ENCODE measurements around the gene IL36A.

Gene IL36A

DNA sequence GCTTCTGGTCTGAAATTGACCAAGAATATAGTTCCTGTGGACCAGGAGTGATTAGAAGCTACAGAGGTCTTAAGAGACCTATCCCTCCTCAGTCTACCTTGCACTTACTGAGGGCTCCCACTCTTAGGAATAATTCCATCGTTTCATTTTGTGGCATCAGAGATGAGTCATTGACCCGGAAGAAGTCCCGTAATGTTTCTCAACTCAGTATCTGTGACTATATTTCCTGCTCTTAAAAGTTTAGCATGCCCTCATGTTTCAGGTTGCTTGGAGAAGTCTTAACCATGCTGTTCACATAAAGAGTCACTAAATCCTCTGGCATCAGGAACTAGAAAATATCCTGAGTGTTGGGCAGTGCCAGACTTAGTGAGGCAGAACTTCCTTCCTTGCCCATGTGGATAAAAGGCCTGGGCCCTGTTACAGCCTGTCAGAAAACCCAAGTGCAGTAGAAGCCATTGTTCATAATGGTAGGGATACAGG is at the start of gene IL36A:
TSS of gene IL36A (plus strand) at position 430 of the 480 bp plus-strand sequence. CDS start 413 bp downstream, outside the sequence.
- no peak for DNase-seq

GRCh38 chr2:112957511-112957910 is 47.7 kb upstream of the IL36A start:
- DNase-seq, result no peak

DNA sequence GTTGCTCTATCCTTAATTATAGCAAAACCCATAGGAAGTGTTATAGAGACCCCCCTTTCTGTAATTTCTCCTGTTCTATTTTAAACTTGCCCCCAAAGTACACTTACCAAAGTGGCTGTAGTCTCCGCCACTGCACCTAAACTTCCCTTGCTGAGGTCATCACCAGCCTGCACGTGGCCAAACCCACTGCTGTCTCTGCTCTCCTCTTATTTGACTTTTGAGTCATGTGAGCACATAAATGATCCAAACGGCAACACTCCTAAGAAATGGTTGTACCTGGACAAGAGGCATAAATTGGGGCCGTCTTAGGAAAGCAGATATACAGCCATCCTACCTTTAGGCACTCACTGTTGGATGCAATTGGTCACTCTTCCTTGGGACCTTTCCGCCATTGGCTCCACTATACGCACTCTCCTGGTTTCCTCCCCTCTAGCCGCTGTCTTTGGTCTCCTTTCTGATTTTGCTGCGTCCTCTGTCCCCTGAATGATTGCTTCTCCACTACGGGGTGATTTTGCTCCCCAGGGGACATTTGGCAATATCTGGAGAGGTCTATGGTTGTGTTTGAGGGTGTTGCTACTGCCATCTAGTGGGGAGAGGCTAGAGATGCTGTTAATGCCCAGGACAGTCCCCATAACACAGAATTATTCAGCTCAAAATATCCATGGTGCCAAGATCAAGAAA is 46.7 kb upstream of the IL36A start:
- DNase-seq, result peak in 1 of 4 experiments; percentile 8

DNA sequence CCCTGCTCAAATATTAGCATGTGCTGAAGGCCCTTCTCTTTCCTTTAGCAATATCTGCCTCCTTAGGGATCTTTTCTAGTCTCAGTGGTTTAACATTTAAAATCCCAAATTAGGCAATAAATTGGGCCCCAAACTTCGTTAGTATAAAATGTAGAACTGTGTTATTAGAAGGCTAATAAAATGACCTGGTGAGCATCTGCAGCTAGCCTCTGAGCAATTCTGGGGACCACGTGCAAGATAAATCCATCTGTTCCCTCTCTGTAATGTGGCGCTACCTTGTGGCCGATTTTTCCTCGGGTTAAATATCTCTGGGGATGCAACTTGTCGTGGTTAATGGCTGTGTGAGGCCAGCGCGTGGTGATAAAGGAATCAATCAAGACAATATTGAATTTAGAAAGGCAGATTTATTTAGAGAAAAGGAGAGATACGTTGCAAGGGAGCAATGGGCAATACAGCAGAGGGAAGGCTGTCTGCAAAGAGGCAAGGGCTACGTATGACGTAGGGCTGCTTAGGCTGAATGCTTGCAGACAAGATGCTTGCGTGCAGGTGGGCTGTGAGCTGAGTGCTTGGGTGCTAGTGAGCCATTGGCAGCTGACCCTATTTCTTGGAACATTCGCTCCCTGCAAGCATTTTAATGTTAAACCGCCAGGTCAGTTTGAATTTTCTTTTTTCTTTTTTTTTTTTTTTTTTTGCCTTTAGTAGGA is 46.0 kb upstream of the IL36A start:
- no peak for DNase-seq

DNA sequence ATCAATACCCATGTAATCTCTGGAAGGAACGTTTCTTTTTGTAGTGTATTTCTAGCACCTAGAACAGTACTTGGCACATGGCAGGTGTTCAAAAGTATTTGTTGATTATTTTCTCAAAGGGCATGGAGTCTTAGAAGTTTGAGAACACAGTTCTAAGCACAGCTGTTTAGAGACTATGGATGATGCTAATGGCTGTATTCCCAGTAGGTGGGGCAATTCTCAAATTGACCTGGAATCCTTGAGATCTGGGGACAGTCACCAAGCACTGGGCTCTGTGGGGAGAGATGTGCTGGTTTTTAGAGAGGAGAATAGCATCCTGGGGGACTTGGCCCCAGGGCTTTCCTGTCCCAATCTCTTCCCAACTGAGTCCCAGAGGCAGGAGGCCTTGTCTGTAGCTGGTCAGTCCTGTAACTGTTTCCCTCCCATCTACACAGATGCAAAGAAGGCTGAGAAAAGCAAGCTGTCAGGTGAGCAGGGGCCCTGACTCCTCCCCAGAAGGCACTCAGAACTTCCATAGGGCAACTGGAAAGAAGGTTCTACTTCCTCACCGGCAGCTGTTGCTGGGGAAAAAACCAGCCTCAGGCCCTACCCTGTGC is 44.9 kb upstream of the IL36A start:
- no peak for DNase-seq

GRCh38 chr2:112962308-112963175 is 42.7 kb upstream of the IL36A start:
- DNase-seq, result no peak

DNA sequence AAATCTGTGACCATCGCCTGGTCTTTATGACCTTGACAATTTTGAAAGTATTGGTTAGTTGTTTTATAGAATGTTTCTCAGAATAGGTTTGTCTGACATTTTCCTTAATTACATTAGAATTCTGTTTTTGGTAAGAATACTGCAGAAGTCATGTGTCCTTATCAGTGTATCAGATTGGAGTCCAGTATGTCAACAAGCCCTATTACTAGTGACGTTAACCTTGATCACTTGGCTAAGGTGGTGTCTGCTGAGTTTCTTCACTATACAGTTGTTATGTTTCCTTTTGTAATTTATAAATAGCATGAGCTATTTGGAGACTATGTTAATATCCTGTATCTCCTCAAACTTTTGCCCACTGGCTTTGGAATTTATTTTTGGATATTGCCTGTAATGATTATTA is 38.2 kb upstream of the IL36A start:
- no peak for DNase-seq

GRCh38 chr2:112972423-112973086 is 32.7 kb upstream of the IL36A start:
- DNase-seq, result no peak

DNA sequence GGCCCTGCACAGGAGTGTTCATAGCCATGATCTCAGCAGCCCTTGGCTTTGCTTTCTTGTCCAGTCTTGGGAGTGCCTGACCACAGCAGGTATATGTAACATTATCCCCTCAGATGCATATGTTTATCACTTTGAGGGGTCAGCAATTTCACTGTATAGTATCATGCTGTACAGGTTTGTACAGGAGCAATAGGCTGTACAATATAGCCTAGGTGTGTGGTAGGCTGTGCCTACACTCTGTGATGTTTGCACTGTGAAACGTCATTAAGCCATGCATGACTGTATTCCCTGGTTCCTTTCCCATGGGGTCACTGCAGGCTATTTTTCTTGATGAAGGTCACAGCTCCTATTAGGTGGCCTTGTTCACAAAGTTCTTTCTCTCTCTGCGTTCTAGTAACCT is 32.1 kb upstream of the IL36A start:
- DNase-seq, result no peak

DNA sequence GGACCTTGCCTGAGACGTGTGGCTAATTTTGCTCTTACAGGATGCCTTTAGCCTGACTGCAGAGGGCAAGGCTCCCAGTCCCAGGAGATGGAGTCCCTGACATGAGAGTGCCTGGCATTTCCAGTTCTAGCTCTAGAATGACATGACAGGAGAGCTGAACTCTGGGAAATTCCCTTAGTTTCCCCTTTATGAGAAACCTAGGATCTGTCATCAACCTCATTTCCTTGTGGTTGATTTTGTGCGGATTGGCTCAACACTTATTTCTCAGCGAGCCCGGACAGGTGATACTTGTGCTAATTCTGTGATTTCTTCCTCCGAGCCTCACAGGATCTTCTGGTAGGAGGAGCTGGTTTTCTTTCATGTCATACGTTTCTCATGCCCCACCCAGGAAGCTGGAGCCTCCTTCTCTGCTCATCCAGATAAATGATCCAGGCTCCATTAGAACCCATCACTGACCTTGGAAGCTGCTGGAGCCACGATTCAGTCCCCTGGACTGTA is 27.7 kb upstream of the IL36A start, which contains the start of gene IL36G:
TSS of gene IL36G (plus strand) at position 448 of the 498 bp plus-strand sequence. CDS start 633 bp downstream, outside the sequence.
- no peak for DNase-seq

- no peak for DNase-seq
Observed at GRCh38 chr2:112979731-112980130, 25.5 kb upstream of the IL36A start.

GRCh38 chr2:112980537-112980936 is 24.7 kb upstream of the IL36A start:
- no peak for DNase-seq

DNA sequence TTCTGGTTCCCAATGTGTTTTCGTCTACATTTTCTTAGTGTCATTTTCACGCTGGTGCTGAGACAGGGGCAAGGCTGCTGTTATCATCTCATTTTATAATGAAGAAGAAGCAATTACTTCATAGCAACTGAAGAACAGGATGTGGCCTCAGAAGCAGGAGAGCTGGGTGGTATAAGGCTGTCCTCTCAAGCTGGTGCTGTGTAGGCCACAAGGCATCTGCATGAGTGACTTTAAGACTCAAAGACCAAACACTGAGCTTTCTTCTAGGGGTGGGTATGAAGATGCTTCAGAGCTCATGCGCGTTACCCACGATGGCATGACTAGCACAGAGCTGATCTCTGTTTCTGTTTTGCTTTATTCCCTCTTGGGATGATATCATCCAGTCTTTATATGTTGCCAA is 20.2 kb upstream of the IL36A start:
- DNase-seq, result no peak

DNA sequence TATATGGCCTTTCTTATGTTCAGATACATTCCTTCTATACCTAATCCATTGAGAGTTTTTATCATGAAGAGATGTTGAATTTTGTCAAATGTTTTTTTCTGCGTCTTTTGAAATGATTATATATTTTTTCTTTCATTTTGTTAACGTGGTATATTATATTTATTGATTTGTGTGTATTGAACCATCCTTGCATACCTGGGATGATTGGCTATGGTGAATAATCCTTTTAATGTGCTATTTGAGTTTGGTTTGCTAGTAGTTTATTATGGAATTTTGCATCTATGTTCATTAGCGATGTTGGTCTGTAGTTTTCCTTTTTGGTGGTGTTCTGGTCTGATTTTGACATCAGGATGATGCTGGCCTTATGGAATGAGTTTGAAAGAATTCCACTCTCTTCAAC is 15.6 kb upstream of the IL36A start:
- DNase-seq, result no peak

DNA sequence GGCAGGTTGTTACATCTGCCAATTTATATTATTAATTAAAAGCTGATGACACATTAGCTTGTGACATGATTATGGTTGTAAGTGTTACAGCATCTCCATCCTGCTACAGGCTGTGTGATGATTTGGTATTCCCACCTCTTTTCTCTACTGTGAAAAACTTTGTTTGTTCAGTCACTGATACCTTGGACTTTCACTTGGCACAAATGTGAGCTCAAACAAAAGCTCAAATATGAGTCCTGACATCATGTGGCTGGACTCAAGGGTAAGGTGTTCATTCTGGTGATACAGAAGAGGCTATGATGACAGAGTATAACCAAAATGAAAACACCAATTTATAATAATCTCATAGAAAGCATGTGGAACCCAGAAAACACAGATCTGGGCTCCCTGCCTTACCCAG is 11.4 kb upstream of the IL36A start:
- no peak for DNase-seq

DNA sequence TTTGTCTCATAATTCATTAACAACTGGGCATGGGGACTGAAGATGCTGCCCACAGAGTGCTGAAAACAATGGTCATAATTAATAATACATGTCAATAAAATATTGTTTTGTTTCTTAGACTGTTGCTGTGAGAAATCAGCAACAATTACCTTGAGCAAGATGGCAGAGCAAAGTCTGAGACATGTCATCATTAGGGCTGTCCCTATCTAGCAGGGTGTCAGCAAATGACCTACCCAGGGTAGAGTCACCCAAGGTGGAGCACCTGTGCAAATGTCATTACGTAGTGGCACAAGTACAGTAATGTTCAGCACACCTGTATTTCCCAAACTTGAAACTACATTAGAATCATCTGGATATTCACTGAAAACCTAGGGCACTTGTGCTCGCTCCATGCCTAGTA is 10.6 kb upstream of the IL36A start:
- no peak for DNase-seq

- DNase-seq, result peak in 1 of 4 experiments; percentile 15
Observed at GRCh38 chr2:112995346-112995920, 9.8 kb upstream of the IL36A start.

DNA sequence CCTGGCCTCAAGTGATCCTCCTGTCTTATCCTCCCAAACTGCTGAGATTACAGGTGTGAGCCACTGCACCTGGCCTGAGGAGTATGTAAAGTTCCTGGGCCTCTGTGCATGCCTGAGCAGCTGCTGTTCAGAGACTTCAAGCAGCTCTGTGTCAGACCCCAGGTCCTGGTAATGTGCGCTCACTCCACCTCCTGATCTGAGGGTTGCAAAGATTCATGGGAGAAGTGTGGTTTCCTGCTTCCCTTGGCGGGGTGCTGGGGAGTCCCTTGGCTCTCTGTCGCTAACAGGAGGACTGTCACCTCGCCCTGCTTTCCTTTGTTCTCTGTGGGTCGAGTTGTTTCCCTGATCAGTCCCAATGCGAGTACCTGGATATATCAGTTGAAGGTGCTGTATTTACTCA is 8.6 kb upstream of the IL36A start:
- DNase-seq, result peak in 3 of 4 experiments; percentile 8 to 48 (median 47)

DNA sequence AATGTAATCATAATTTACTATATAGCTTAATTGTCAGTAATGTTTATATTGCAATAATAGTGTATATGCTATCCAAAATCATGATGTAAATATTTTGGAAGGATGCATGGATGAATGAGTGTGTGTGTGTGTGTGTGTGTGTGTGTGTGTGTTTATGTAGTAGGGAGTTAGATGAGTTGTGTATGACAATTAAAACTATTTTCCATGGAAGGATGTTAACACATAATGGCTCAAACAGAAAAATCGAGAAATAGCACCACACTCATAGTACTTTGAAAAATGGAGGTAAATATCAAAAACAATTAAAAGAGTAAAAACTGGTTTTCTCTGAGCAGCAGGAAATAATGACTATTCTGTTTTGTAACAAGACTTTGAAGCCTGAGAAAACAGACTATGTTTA is 8.1 kb upstream of the IL36A start:
- DNase-seq, result no peak

GRCh38 chr2:113000436-113000835 is 4.8 kb upstream of the IL36A start:
- no peak for DNase-seq

DNA sequence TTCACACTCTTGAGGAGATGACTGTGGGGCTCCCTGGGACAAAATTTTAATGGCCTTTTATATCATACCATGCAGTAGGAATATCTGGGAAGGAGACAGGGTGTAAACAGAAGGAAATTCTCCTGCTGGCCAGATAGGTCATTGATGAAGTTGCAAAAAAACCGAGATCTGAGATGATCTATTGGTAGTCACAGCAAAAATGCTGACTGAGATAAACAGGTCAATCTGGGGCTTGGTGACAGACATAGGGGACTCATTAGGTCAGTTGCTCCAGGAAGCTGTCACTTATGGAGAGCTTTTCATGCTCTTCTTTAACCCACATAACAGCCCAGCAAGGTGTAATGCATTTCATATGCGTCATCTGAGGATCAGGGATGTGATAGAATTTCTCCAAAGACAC is 2.6 kb upstream of the IL36A start:
- DNase-seq, result no peak

- DNase-seq, result no peak
Observed at GRCh38 chr2:113007250-113007649, 2.0 kb downstream of the IL36A start.

Measured in activated CD4-positive, CD25-positive, alpha-beta regulatory T cell (primary cell).